Neural cell (in vitro differentiated cells): ENCODE data around the gene OR2F1.

Experiments used
- EP300 ChIP-seq: fragments of 450-650 bp; conservative IDR thresholded peaks from 2 replicates; pipeline ENCODE4 v1.6.1; 2014; ENCODE audit warnings: antibody characterized with exemption, mild to moderate bottlenecking, moderate library complexity; ENCODE audit not compliant: poor library complexity, severe bottlenecking
- EZH2 ChIP-seq: fragments of 200-600, 300-800 bp; shearing (Covaris generic), sonication (generic); IDR thresholded peaks from 2 replicates; pipeline ENCODE4 v1.6.1; 2014; ENCODE audit warnings: antibody characterized with exemption, low read length, borderline replicate concordance, mild to moderate bottlenecking; ENCODE audit not compliant: insufficient read depth, poor library complexity, severe bottlenecking
- POLR2AphosphoS5 ChIP-seq: IDR thresholded peaks from 2 replicates; pipeline ENCODE4 v1.6.1; 2012
- RAD21 ChIP-seq: fragments of 450-650 bp; conservative IDR thresholded peaks from 2 replicates; pipeline ENCODE4 v1.6.1; 2014; ENCODE audit warnings: antibody characterized with exemption, mild to moderate bottlenecking, moderate library complexity
- SMC3 ChIP-seq: fragments of 450-650 bp; conservative IDR thresholded peaks from 2 replicates; pipeline ENCODE4 v1.6.1; 2014; ENCODE audit warnings: antibody characterized with exemption, mild to moderate bottlenecking, moderate library complexity; ENCODE audit not compliant: poor library complexity
- TF ChIP-seq, protein P1 (sequence below): fragments of 450-650 bp; IDR thresholded peaks from 2 replicates; pipeline ENCODE4 v1.5.1; 2014; ENCODE audit warnings: antibody characterized with exemption, mild to moderate bottlenecking, moderate library complexity; ENCODE audit not compliant: poor library complexity, severe bottlenecking

DNA sequence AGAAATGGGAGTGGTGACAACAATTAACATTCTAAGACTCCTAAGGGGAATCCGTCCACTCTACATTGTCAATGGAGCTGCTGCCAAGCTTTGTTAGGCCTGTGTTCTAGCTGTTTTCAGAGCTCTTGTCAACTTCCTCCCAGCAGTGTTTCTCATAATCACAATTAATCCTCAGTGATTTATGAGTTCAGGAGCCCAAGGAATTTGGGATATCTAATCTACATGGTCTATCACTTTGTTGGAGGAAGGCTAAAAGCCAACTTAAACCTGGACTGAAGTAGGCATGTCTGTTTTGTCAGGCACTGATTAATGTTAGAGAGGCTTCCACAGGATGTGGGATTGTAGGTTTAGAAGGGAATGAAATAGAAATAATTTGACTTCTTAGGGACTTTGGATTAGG lies 29.8 kb upstream of the OR2F1 start:
- TF ChIP-seq SMC3 (no peak), EZH2 (no peak), EP300 (no peak), POLR2AphosphoS5 (no peak), RAD21 (no peak)
- TF ChIP-seq, protein P1, sequence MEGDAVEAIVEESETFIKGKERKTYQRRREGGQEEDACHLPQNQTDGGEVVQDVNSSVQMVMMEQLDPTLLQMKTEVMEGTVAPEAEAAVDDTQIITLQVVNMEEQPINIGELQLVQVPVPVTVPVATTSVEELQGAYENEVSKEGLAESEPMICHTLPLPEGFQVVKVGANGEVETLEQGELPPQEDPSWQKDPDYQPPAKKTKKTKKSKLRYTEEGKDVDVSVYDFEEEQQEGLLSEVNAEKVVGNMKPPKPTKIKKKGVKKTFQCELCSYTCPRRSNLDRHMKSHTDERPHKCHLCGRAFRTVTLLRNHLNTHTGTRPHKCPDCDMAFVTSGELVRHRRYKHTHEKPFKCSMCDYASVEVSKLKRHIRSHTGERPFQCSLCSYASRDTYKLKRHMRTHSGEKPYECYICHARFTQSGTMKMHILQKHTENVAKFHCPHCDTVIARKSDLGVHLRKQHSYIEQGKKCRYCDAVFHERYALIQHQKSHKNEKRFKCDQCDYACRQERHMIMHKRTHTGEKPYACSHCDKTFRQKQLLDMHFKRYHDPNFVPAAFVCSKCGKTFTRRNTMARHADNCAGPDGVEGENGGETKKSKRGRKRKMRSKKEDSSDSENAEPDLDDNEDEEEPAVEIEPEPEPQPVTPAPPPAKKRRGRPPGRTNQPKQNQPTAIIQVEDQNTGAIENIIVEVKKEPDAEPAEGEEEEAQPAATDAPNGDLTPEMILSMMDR: no peak
